H9 (cell line): ENCODE data around the gene CFAP73. TPM values are rescaled to one million over a fixed set of nuclear protein-coding genes. Genes with fewer than 3 reads are reported as not detected.

Experiments used
- DNase-seq: peaks from one replicate; pipeline ENCODE4 v3.0.0-alpha.2; 2017
- H2AFZ ChIP-seq: one replicate; pipeline ENCODE4 v1.6.1; 2013; ENCODE audit warnings: mild to moderate bottlenecking, low read length, control low read depth, moderate library complexity
- H2AK5ac ChIP-seq: 2 replicates; pipeline ENCODE4 v1.6.1; 2013; ENCODE audit warnings: low read length, control low read depth, mixed read lengths; ENCODE audit not compliant: insufficient read length
- H2BK120ac ChIP-seq: one replicate; pipeline ENCODE4 v1.6.1; 2013; ENCODE audit warnings: low read depth, mild to moderate bottlenecking, low read length, control low read depth, inconsistent platforms; ENCODE audit not compliant: poor library complexity, severe bottlenecking
- H2BK12ac ChIP-seq: 2 replicates; pipeline ENCODE4 v1.6.1; 2013; ENCODE audit warnings: low read length, control low read depth, mixed read lengths, low read depth; ENCODE audit not compliant: insufficient read length
- H2BK15ac ChIP-seq: 2 replicates; pipeline ENCODE4 v1.6.1; 2013; ENCODE audit warnings: low read depth, low read length, control low read depth
- H2BK20ac ChIP-seq: one replicate; pipeline ENCODE4 v1.6.1; 2013; ENCODE audit warnings: low read depth, mild to moderate bottlenecking, low read length, control low read depth, inconsistent platforms; ENCODE audit not compliant: poor library complexity, severe bottlenecking
- H2BK5ac ChIP-seq: 2 replicates; pipeline ENCODE4 v1.6.1; 2013; ENCODE audit warnings: low read length, control low read depth, mixed read lengths; ENCODE audit not compliant: insufficient read length
- H3K14ac ChIP-seq: 2 replicates; pipeline ENCODE4 v1.6.1; 2013; ENCODE audit warnings: low read length, control low read depth; ENCODE audit not compliant: insufficient read depth
- H3K18ac ChIP-seq: 2 replicates; pipeline ENCODE4 v1.6.1; 2013; ENCODE audit warnings: low read depth, mild to moderate bottlenecking, mixed read lengths, low read length, control low read depth; ENCODE audit not compliant: insufficient read length
- H3K23ac ChIP-seq: 2 replicates; pipeline ENCODE4 v1.6.1; 2013; ENCODE audit warnings: low read length, control low read depth, mixed read lengths, low read depth; ENCODE audit not compliant: insufficient read length
- H3K23me2 ChIP-seq: 2 replicates; pipeline ENCODE4 v1.6.1; 2013; ENCODE audit warnings: low read depth, mild to moderate bottlenecking, mixed read lengths, low read length, control low read depth; ENCODE audit not compliant: insufficient read length, poor library complexity, severe bottlenecking
- H3K27ac ChIP-seq: 2 replicates; pipeline ENCODE4 v1.5.1; 2013; ENCODE audit warnings: low read length, control low read depth, mixed read lengths, low read depth; ENCODE audit not compliant: insufficient read length
- H3K27me3 ChIP-seq: 2 replicates; pipeline ENCODE4 v1.6.1; 2013; ENCODE audit warnings: low read length, control low read depth, inconsistent platforms; ENCODE audit not compliant: insufficient read depth
- H3K4ac ChIP-seq: 2 replicates; pipeline ENCODE4 v1.6.1; 2013; ENCODE audit warnings: low read depth, mild to moderate bottlenecking, control low read depth, inconsistent platforms, low read length, moderate library complexity
- H3K4me1 ChIP-seq: 2 replicates; pipeline ENCODE4 v1.6.1; 2013; ENCODE audit warnings: low read length, control low read depth, inconsistent platforms; ENCODE audit not compliant: insufficient read depth
- H3K4me2 ChIP-seq: 2 replicates; pipeline ENCODE4 v1.6.1; 2013; ENCODE audit warnings: low read length, control low read depth, mixed read lengths; ENCODE audit not compliant: insufficient read length, insufficient read depth
- H3K56ac ChIP-seq: 2 replicates; pipeline ENCODE4 v1.6.1; 2013; ENCODE audit warnings: low read depth, mild to moderate bottlenecking, mixed read lengths, low read length, control low read depth; ENCODE audit not compliant: insufficient read length
- H3K79me1 ChIP-seq: 2 replicates; pipeline ENCODE4 v1.6.1; 2013; ENCODE audit warnings: low read depth, mild to moderate bottlenecking, moderate library complexity, low read length, control low read depth, inconsistent platforms; ENCODE audit not compliant: insufficient read depth, poor library complexity, severe bottlenecking
- H3K79me2 ChIP-seq: 2 replicates; pipeline ENCODE4 v1.6.1; 2013; ENCODE audit warnings: low read length, control low read depth, inconsistent platforms; ENCODE audit not compliant: insufficient read depth
- H3K9ac ChIP-seq: 2 replicates; pipeline ENCODE4 v1.6.1; 2013; ENCODE audit warnings: low read length, control low read depth, mixed read lengths; ENCODE audit not compliant: insufficient read length; ENCODE audit errors: extremely low read depth
- H3K9me3 ChIP-seq: one replicate; pipeline ENCODE4 v1.6.1; 2013; ENCODE audit warnings: low read depth, low read length, inconsistent platforms; ENCODE audit not compliant: control insufficient read depth
- H3T11ph ChIP-seq: one replicate; pipeline ENCODE4 v1.6.1; 2013; ENCODE audit warnings: mild to moderate bottlenecking, low read length, control low read depth, inconsistent platforms
- H4K20me1 ChIP-seq: one replicate; pipeline ENCODE4 v1.6.1; 2013; ENCODE audit not compliant: control insufficient read depth, insufficient read length, insufficient read depth
- H4K5ac ChIP-seq: 2 replicates; pipeline ENCODE4 v1.6.1; 2013; ENCODE audit warnings: low read depth, mild to moderate bottlenecking, mixed read lengths, low read length, control low read depth; ENCODE audit not compliant: insufficient read length
- H4K8ac ChIP-seq: replicated peaks from 2 replicates; pipeline ENCODE4 v1.6.1; 2013; ENCODE audit warnings: low read length, control low read depth, mixed read lengths, low read depth; ENCODE audit not compliant: insufficient read length
- H4K91ac ChIP-seq: 2 replicates; pipeline ENCODE4 v1.6.1; 2013; ENCODE audit warnings: low read depth, mild to moderate bottlenecking, moderate library complexity, mixed read lengths, low read length, control low read depth; ENCODE audit not compliant: insufficient read length
- H3K27ac Mint-ChIP-seq, 3 experiments: 2 replicates in 2 of 3; 3 replicates in 1 of 3; pipeline ENCODE4 v1.8.0; 2020 to 2021; ENCODE audit warnings: mixed read lengths in 3 of 3, mild to moderate bottlenecking in 1 of 3, moderate library complexity in 1 of 3
- H3K27me3 Mint-ChIP-seq: 2 replicates; pipeline ENCODE4 v1.8.0; 2021; ENCODE audit warnings: low read depth, mild to moderate bottlenecking, moderate library complexity, mixed read lengths
- H3K36me3 Mint-ChIP-seq, 3 experiments: 2 replicates in 2 of 3; 3 replicates in 1 of 3; pipeline ENCODE4 v1.8.0; 2020 to 2021; ENCODE audit warnings: low read depth in 3 of 3, mixed read lengths in 3 of 3; ENCODE audit not compliant: insufficient read depth in 1 of 3
- H3K4me1 Mint-ChIP-seq, 2 experiments: 2 replicates each; pipeline ENCODE4 v1.8.0; 2020; ENCODE audit warnings: mixed read lengths in 2 of 2
- H3K4me3 Mint-ChIP-seq, 2 experiments: 2 replicates in 1 of 2; 3 replicates in 1 of 2; pipeline ENCODE4 v1.8.0; 2020 to 2021; ENCODE audit warnings: mild to moderate bottlenecking in 2 of 2, mixed read lengths in 2 of 2, moderate library complexity in 1 of 2
- H3K9me3 Mint-ChIP-seq, 2 experiments: 2 replicates in 1 of 2; 3 replicates in 1 of 2; pipeline ENCODE4 v1.8.0; 2020; ENCODE audit warnings: mild to moderate bottlenecking in 2 of 2, mixed read lengths in 2 of 2, moderate library complexity in 1 of 2
- WGBS: extraction: QIAGEN DNeasy Blood & Tissue Kit; methylation state at CpG from one replicate; pipeline ENCODE4 v1.1.7; 2013; ENCODE audit warnings: missing lambda C conversion rate, low lambda C conversion rate, mixed read lengths; ENCODE audit not compliant: insufficient read length; ENCODE audit errors: extremely low coverage; 5-methylcytosine and 5-hydroxymethylcytosine counted together
- total RNA-seq: library from RNA; stranded (reverse); gene quantifications from 2 replicates; pipeline ENCODE4 v1.2.1, GENCODE V29; 2021
- TF ChIP-seq, protein P1 (sequence below): fragments of 200-600 bp; sonication (generic); conservative IDR thresholded peaks from 3 replicates; pipeline ENCODE4 v1.8.0; 2021; ENCODE audit warnings: antibody characterized with exemption, mild to moderate bottlenecking

The CFAP73 gene
- total RNA-seq, 1 experiment from 2014 or later = not detected

DNA sequence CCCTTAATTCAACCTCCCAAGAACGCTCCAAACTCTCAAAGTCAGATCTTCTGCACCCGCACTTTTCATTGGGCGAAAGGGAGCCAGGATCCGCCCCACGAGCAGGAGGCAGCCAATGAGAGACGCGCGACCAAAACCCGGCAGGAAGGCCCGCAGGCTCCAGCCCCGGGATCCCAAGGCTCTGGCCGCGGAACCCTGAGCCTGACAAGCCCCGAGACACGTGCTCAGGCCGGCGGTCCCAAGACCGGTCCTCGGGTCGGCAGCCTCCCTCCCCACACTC, 35.3 kb downstream of the CFAP73 start:
- H3T11ph ChIP-seq = no peak overlapping the region

More for the DNA sequence above, 35.3 kb downstream of the CFAP73 start:
- Histone ChIP-seq H4K5ac (no peak overlapping the region), H4K20me1 (no peaks in the 10 kb centered on the region), H2AK5ac (no peak overlapping the region), H3K27ac (no peak overlapping the region), H3K23ac (no peak overlapping the region), H3K9ac (peak overlapping the region; percentile 77), H3K14ac (peak overlapping the region; percentile 93), H4K8ac (no peak overlapping the region), H3K27me3 (no peaks in the 10 kb centered on the region), H4K91ac (no peak overlapping the region), H2BK12ac (no peak overlapping the region), H3K9me3 (no peaks in the 10 kb centered on the region), H2BK120ac (no peak overlapping the region), H3K4me1 (no peaks in the 10 kb centered on the region), H3K23me2 (peaks cover 8% of the 10 kb centered on the region), H2BK5ac (no peak overlapping the region), H3K18ac (peak overlapping the region; percentile 89), H3K79me1 (peaks cover 17% of the 10 kb centered on the region), H3K4ac (no peak overlapping the region), H3K56ac (no peak overlapping the region), H3K79me2 (peaks cover 16% of the 10 kb centered on the region; the same call in 1 of the 2 replicates), H2BK20ac (no peak overlapping the region), H2BK15ac (no peak overlapping the region), H2AFZ (no peak overlapping the region), H3K4me2 (peak overlapping the region; percentile 94)
- TF ChIP-seq, protein P1, sequence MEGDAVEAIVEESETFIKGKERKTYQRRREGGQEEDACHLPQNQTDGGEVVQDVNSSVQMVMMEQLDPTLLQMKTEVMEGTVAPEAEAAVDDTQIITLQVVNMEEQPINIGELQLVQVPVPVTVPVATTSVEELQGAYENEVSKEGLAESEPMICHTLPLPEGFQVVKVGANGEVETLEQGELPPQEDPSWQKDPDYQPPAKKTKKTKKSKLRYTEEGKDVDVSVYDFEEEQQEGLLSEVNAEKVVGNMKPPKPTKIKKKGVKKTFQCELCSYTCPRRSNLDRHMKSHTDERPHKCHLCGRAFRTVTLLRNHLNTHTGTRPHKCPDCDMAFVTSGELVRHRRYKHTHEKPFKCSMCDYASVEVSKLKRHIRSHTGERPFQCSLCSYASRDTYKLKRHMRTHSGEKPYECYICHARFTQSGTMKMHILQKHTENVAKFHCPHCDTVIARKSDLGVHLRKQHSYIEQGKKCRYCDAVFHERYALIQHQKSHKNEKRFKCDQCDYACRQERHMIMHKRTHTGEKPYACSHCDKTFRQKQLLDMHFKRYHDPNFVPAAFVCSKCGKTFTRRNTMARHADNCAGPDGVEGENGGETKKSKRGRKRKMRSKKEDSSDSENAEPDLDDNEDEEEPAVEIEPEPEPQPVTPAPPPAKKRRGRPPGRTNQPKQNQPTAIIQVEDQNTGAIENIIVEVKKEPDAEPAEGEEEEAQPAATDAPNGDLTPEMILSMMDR = no peak
- Mint-ChIP-seq H3K4me3 (peak overlapping the region; percentile 89 to 92), H3K4me1 (peaks cover 8 to 12% of the 10 kb centered on the region in 2 experiments), H3K9me3 (no peaks in the 10 kb centered on the region), H3K27ac (peak overlapping the region in 2 of 3 experiments; percentile 74 to 75; a peak in 3 of 7 replicates), H3K27me3 (no peaks in the 10 kb centered on the region), H3K36me3 (peaks cover 34 to 46% (median 38%) of the 10 kb centered on the region in 3 experiments)
- peak; percentile 94 for DNase-seq
- no CpG with 5 or more reads among the region's 20 CpGs for WGBS
